Ovary (tissue), 9 donors: Measurements from ENCODE around the gene PHLDB2. TPM values are rescaled to one million over a fixed set of nuclear protein-coding genes. Genes with fewer than 3 reads are reported as not detected.

Experiments used
- DNase-seq, 5 donors: peaks; one replicate each; pipeline ENCODE4 v3.0.0-alpha.2; 2019 to 2020
- H3K27ac ChIP-seq, 2 donors: fragments of 200-600 bp; one replicate each; pipeline versions ENCODE4 v1.5.1 to v1.8.0; 2019 to 2022
- H3K27me3 ChIP-seq: fragments of 200-600 bp; one replicate; pipeline ENCODE4 v1.8.0; 2022
- H3K36me3 ChIP-seq: fragments of 200-600 bp; sonication (generic); one replicate; pipeline ENCODE4 v1.5.1; 2019
- H3K4me1 ChIP-seq: one replicate; pipeline ENCODE4 v1.8.1; 2013; ENCODE audit warnings: mild to moderate bottlenecking, moderate library complexity; ENCODE audit not compliant: insufficient read depth
- H3K4me3 ChIP-seq: fragments of 200-600 bp; sonication (generic); one replicate; pipeline ENCODE4 v1.5.1; 2017
- H3K9me3 ChIP-seq, 2 donors: fragments of 200-600 bp in 1 of 2; sonication (generic) in 1 of 2; one replicate each; pipeline versions ENCODE4 v1.5.1 to v1.8.1; 2013 to 2019; ENCODE audit warnings: mild to moderate bottlenecking in 1 of 2, moderate library complexity in 1 of 2
- CTCF ChIP-seq, 3 donors: fragments of 450-650 bp in 2 of 3; fragments of 200-600 bp in 1 of 3; IDR thresholded peaks; one replicate each; pipeline versions ENCODE4 v1.5.1 to v1.8.0; 2016 to 2022; ENCODE audit warnings: antibody characterized with exemption in 3 of 3, mild to moderate bottlenecking in 1 of 3
- EP300 ChIP-seq: sonication (generic); formaldehyde crosslinking; IDR thresholded peaks from one replicate; pipeline ENCODE4 v1.6.1; 2017; ENCODE audit warnings: antibody characterized with exemption
- POLR2A ChIP-seq: fragments of 450-650 bp; IDR thresholded peaks from one replicate; pipeline ENCODE4 v1.6.1; 2017; ENCODE audit warnings: antibody characterized with exemption, mild to moderate bottlenecking, moderate library complexity
- WGBS, 3 donors: extraction: QIAGEN DNeasy Blood & Tissue Kit in 1 of 3; methylation state at CpG; one replicate each; pipeline versions ENCODE4 v1.1.5 to v1.1.7; 2013 to 2017; 5-methylcytosine and 5-hydroxymethylcytosine counted together
- intact Hi-C, 4 donors: fragments of 100-400 bp; cut with DNase I; formaldehyde crosslinking; loops; one replicate each; pipeline versions ENCODE4 v1.11.0 to v1.15.1; 2022 to 2023
- polyA plus RNA-seq, 2 donors: library from polyadenylated mRNA; stranded (reverse); fragments of 200-250 nt in 1 of 2; fragments of 350-450 nt in 1 of 2; fragmentation: Illumina TruSeq in 1 of 2; extraction: RNeasy Lipid Tissue Mini Kit (QIAGEN cat#74804) in 1 of 2; gene quantifications; one replicate each; pipeline ENCODE4 v1.2.3, GENCODE V29; 2013 to 2014
- total RNA-seq, 7 donors: library from RNA; depleted of rRNA in 2 of 7; stranded (reverse); fragments of >200 nt in 2 of 7; fragmentation: NEBNext Ultra II Directional in 3 of 7; extraction: Animal tissue kit (Norgen Biotek cat#: 25700) in 3 of 7; gene quantifications; one replicate each; pipeline versions ENCODE4 v1.1.0 to v1.2.4, GENCODE V29; 2016 to 2023
- donor health status: DM: no; HTN: no; CAD: no; lungs with moderate emphysema.
- donor health status: DM: no; HTN: no; CAD: no.
- donor health status: Bipolar disorder and iron deficiency.
- donor health status: DM: yes; HTN: yes; CAD: no.
- donor health status: DM: no; HTN: no; CAD: no.
- donor health status: DM: yes; HTN: yes; CAD: no.

PHLDB2 gene
- total and polyA plus RNA-seq, 9 donors = 9.0 to 141 (median 19.3) TPM

DNA sequence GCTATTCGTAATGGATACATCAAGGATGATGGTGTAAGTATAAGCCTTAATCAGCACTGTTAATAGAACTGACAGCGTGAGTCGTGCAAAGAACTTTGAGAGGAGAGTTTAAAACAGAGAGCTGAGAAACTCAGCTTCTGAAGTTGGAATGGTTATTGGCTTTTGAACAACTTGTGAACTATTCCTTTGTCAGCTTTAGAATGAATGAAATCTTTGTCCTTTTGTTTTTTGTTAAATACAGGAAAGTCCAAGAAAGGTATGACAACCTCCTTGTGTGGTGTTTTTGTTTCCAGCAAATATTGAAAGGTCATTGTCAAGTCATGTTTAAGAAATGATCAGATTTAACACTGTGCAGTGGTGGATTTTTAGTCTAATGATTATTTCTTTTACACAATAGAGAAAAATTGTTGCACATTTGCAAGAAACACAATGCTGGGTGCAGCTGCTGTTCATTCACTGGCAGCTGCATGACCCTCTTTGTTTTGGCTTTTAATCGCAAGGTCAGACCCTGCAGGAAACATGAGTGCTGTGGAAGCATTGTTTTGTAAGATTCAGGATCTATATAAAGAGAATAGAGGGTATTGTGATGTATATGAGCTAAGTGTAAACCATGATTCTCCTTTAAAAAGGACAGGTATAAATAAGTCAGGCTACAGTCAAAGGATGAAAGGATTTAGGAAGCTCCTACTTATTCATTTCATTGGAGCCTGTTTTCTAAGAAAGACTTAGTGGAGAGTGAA, 98.1 kb downstream of the PHLDB2 start:
- DNase-seq = no peak
- Histone ChIP-seq H3K4me3 (no peak overlapping the region), H3K4me1 (peaks cover 1% of the 10 kb centered on the region), H3K27ac (no peak overlapping the region), H3K27me3 (no peaks in the 10 kb centered on the region), H3K36me3 (no peaks in the 10 kb centered on the region), H3K9me3 (no peaks in the 10 kb centered on the region)
- intact Hi-C loops = no loop called here
- TF ChIP-seq EP300 (no peak), POLR2A (no peak), CTCF (IDR thresholded peaks at IDR 0.05) (no peak)
- WGBS, 3 donors = 45 to 64% (median 52%) methylated on average over 4 of the region's 4 CpGs

GRCh38 chr3:111961461-111962164, 102.5 kb downstream of the PHLDB2 start:
- WGBS, 3 donors = 67 to 77% (median 72%) methylated on average over 3 of the region's 3 CpGs
- no peaks in the 10 kb centered on the region for H3K27me3 ChIP-seq
- no peaks in the 10 kb centered on the region for H3K9me3 ChIP-seq
- no peaks in the 10 kb centered on the region for H3K36me3 ChIP-seq
- intact Hi-C loops = loop anchor here in 2 of 4 donors (10.0 kb wide), 2 partner anchors 97 to 107 kb away; partner anchors contain the start of gene PHLDB2 (in 1 of the 2)
- no peak overlapping the region for H3K4me3 ChIP-seq
- peaks cover 1% of the 10 kb centered on the region for H3K4me1 ChIP-seq
- H3K27ac ChIP-seq = no peak overlapping the region
- DNase-seq = no peak
- TF ChIP-seq CTCF (IDR thresholded peaks at IDR 0.05) (no peak), POLR2A (no peak), EP300 (no peak)

GRCh38 chr3:111963424-111963823, 104.4 kb downstream of the PHLDB2 start:
- H3K4me3 ChIP-seq = no peak overlapping the region
- no peak for TF ChIP-seq CTCF (IDR thresholded peaks at IDR 0.05)
- TF ChIP-seq POLR2A = no peak
- H3K4me1 ChIP-seq = peaks cover 2% of the 10 kb centered on the region
- no peaks in the 10 kb centered on the region for H3K36me3 ChIP-seq
- H3K9me3 ChIP-seq = no peaks in the 10 kb centered on the region
- DNase-seq = no peak
- intact Hi-C loops = loop anchor here in 2 of 4 donors (10.0 kb wide), 2 partner anchors 99 to 109 kb away; partner anchors contain the start of gene PHLDB2 (in 1 of the 2)
- no peaks in the 10 kb centered on the region for H3K27me3 ChIP-seq
- WGBS, 3 donors = 43 to 68% (median 51%) methylated on average over 1 of the region's 1 CpG
- no peak overlapping the region for H3K27ac ChIP-seq

DNA sequence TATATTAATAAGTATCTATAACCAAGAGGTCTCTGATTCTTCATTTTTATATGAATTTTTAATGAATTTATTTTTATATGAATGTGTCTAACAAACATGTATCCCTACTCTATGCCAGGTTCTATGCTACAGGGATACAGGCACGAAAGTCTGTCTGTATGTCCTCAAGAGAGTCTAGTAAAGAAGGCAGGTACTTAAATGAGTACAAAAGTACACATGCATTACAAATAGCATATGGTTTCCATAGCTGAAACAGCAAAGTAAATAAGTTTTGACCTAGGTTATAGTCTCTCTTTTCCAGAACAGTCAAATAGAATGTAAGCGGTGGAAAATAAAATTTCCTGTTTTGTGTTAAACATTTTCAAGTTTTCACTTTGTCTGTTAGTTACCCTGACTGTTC, 106.4 kb downstream of the PHLDB2 start:
- DNase-seq = no peak
- intact Hi-C loops = loop anchor here (5.0 to 10.0 kb wide), 4 partner anchors 101 to 248 kb away; partner anchors contain the start of gene PHLDB2 (in 1 of the 4)
- Histone ChIP-seq H3K4me1 (peaks cover 2% of the 10 kb centered on the region), H3K36me3 (no peaks in the 10 kb centered on the region), H3K27me3 (no peaks in the 10 kb centered on the region), H3K27ac (no peak overlapping the region), H3K9me3 (no peaks in the 10 kb centered on the region), H3K4me3 (no peak overlapping the region)
- TF ChIP-seq EP300 = no peak
- no peak for TF ChIP-seq POLR2A
- no peak for TF ChIP-seq CTCF (IDR thresholded peaks at IDR 0.05)
- 92 to 98% (median 94%) methylated on average over 2 of the region's 2 CpGs for WGBS, 3 donors
